Neural crest cell (in vitro differentiated cells): ENCODE data around the gene BIK. TPM values are rescaled to one million over a fixed set of nuclear protein-coding genes. Genes with fewer than 3 reads are reported as not detected.

Experiments
- DNase-seq: peaks from one replicate; pipeline ENCODE4 v3.0.0; 2021; ENCODE audit warnings: low read depth, mixed read lengths, low spot score
- H3K27ac Mint-ChIP-seq: one replicate; pipeline ENCODE4 v1.8.0; 2021; ENCODE audit warnings: mild to moderate bottlenecking, mixed read lengths; ENCODE audit not compliant: unreplicated experiment
- H3K27me3 Mint-ChIP-seq: 2 replicates; pipeline ENCODE4 v1.8.0; 2021; ENCODE audit warnings: low read depth, mild to moderate bottlenecking, mixed read lengths
- H3K36me3 Mint-ChIP-seq: 2 replicates; pipeline ENCODE4 v1.8.0; 2021; ENCODE audit warnings: low read depth, mild to moderate bottlenecking, mixed read lengths
- H3K4me1 Mint-ChIP-seq: 2 replicates; pipeline ENCODE4 v1.8.0; 2021; ENCODE audit warnings: mixed read lengths
- H3K4me3 Mint-ChIP-seq: one replicate; pipeline ENCODE4 v1.8.0; 2021; ENCODE audit warnings: mild to moderate bottlenecking, mixed read lengths
- H3K9me3 Mint-ChIP-seq: 2 replicates; pipeline ENCODE4 v1.8.0; 2021; ENCODE audit warnings: mixed read lengths
- CTCF ChIP-seq: fragments of 200-600 bp; sonication (generic); conservative IDR thresholded peaks from 2 replicates; pipeline ENCODE4 v1.5.0; 2021; ENCODE audit warnings: antibody characterized with exemption, mild to moderate bottlenecking
- total RNA-seq: library from RNA; stranded (reverse); gene quantifications from 2 replicates; pipeline ENCODE4 v1.2.1, GENCODE V29; 2021

Gene BIK
- total RNA-seq, 1 donor from 2014 or later: 0.61 TPM

- Mint-ChIP-seq H3K9me3 (no peaks in the 10 kb centered on the region), H3K4me3 (no peak overlapping the region)
- TF ChIP-seq CTCF: no peak
Measured at GRCh38 chr22:43171019-43171491, 60.5 kb downstream of the BIK start.

GRCh38 chr22:43171607-43172006 is 61.1 kb downstream of the BIK start:
- no peaks in the 10 kb centered on the region for H3K4me1 Mint-ChIP-seq
- no peaks in the 10 kb centered on the region for H3K27me3 Mint-ChIP-seq
- no peak for DNase-seq

More at GRCh38 chr22:43171019-43171491, 60.5 kb downstream of the BIK start:
- Mint-ChIP-seq H3K27ac (no peak overlapping the region), H3K36me3 (no peaks in the 10 kb centered on the region), H3K4me1 (no peaks in the 10 kb centered on the region), H3K27me3 (no peaks in the 10 kb centered on the region)
- DNase-seq: no peak

GRCh38 chr22:43172191-43172590 is 61.6 kb downstream of the BIK start:
- Mint-ChIP-seq H3K27ac (no peak overlapping the region), H3K36me3 (no peaks in the 10 kb centered on the region)
- DNase-seq: no peak

More at GRCh38 chr22:43171607-43172006, 61.1 kb downstream of the BIK start:
- no peak overlapping the region for H3K27ac Mint-ChIP-seq
- H3K4me3 Mint-ChIP-seq: no peak overlapping the region
- H3K36me3 Mint-ChIP-seq: no peaks in the 10 kb centered on the region
- TF ChIP-seq CTCF: no peak
- no peaks in the 10 kb centered on the region for H3K9me3 Mint-ChIP-seq

GRCh38 chr22:43173566-43173965 is 63.0 kb downstream of the BIK start:
- Mint-ChIP-seq H3K4me1 (no peaks in the 10 kb centered on the region), H3K27ac (no peak overlapping the region), H3K36me3 (peaks cover 1% of the 10 kb centered on the region), H3K4me3 (no peak overlapping the region), H3K27me3 (no peaks in the 10 kb centered on the region), H3K9me3 (no peaks in the 10 kb centered on the region)
- TF ChIP-seq CTCF: no peak
- no peak for DNase-seq

More at GRCh38 chr22:43172191-43172590, 61.6 kb downstream of the BIK start:
- H3K27me3 Mint-ChIP-seq: no peaks in the 10 kb centered on the region
- no peaks in the 10 kb centered on the region for H3K4me1 Mint-ChIP-seq
- no peak for TF ChIP-seq CTCF
- no peaks in the 10 kb centered on the region for H3K9me3 Mint-ChIP-seq
- no peak overlapping the region for H3K4me3 Mint-ChIP-seq

- Mint-ChIP-seq H3K4me1 (no peaks in the 10 kb centered on the region), H3K36me3 (peaks cover 6% of the 10 kb centered on the region), H3K27me3 (no peaks in the 10 kb centered on the region), H3K27ac (no peak overlapping the region), H3K4me3 (no peak overlapping the region), H3K9me3 (no peaks in the 10 kb centered on the region)
- no peak for DNase-seq
- no peak for TF ChIP-seq CTCF
Measured at GRCh38 chr22:43173976-43174720, 63.6 kb downstream of the BIK start.
